SK-N-MC (cell line): ENCODE data around the gene NEK7.
A peak's percentile ranks its signal among the peaks of the same experiment; 100 is the strongest.

Experiments
- DNase-seq: peaks from one replicate; pipeline ENCODE4 v3.0.0-alpha.2; 2011; ENCODE audit warnings: low read depth, low spot score
- H3K27ac ChIP-seq: fragments of 200-600 bp; sonication (generic); 2 replicates; pipeline ENCODE4 v1.5.1; 2016; ENCODE audit warnings: mixed run types
- H3K36me3 ChIP-seq: fragments of 200-600 bp; sonication (generic); 2 replicates; pipeline ENCODE4 v1.6.1; 2017; ENCODE audit warnings: antibody characterized with exemption, low read length, mixed read lengths; ENCODE audit not compliant: insufficient read depth
- H3K4me3 ChIP-seq: fragments of 200-600 bp; sonication (generic); 2 replicates; pipeline ENCODE4 v1.5.1; 2016
- H3K9ac ChIP-seq: fragments of 200-600 bp; sonication (generic); 2 replicates; pipeline ENCODE4 v1.8.0; 2017; ENCODE audit warnings: mixed run types, mixed read lengths; ENCODE audit not compliant: insufficient read length
- H3K9me3 ChIP-seq: fragments of 200-600 bp; sonication (generic); 2 replicates; pipeline ENCODE4 v1.6.1; 2017; ENCODE audit warnings: low read depth, mild to moderate bottlenecking, antibody characterized with exemption, low read length, moderate library complexity, mixed read lengths
- EZH2 ChIP-seq: fragments of 200-600 bp; sonication (generic); IDR thresholded peaks from one replicate; pipeline ENCODE4 v1.6.1; 2017; ENCODE audit warnings: antibody characterized with exemption
- FOXP2 ChIP-seq: optimal IDR thresholded peaks from 2 replicates; pipeline ENCODE3; 2011; ENCODE audit warnings: mild to moderate bottlenecking, moderate library complexity; ENCODE audit not compliant: insufficient read depth; ENCODE audit errors: extremely low read length, control extremely low read depth
- POLR2AphosphoS5 ChIP-seq: IDR thresholded peaks from 2 replicates; pipeline ENCODE4 v1.6.1; 2012; ENCODE audit warnings: mild to moderate bottlenecking, low read depth, low read length, borderline replicate concordance

NEK7 gene

DNA sequence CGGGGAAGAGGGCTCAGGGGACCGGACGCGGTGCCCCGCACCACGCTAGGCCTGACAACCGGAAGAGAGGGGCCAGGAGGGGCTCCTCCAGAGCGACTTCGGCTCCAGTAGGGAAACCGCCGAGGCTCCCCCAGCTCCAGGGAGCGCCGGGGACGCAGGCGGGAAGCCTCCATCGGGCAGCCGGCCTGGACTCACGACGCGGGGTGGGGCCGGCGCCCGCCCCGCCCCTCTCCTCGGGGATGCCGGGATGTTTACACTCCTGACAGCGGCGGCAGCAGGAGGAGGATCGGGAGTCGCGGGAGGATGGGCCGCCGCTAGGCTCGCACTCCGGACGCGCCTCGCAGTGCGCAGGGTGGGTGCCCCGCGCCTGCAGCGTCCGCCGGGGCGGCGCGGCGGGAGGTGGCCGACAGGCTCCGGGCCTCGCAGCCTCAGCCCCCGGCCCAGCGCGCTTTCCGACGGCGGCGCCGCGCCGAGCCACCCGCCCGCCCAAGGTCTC, at the start of gene NEK7:
Gene NEK7, plus strand, starts transcription at position 254 of the 496 bp plus-strand sequence. CDS start 75,583 bp downstream, outside the sequence.
- H3K9me3 ChIP-seq = no peaks in the 10 kb centered on the region
- TF ChIP-seq EZH2 = no peak
- TF ChIP-seq FOXP2 = peak; percentile 88
- TF ChIP-seq POLR2AphosphoS5 = peak; percentile 67
- H3K4me3 ChIP-seq = peak within 1 kb of the TSS; percentile 93
- no peaks in the 10 kb centered on the region for H3K36me3 ChIP-seq
- peak within 1 kb of the TSS; percentile 32; the same call in 1 of the 2 replicates for H3K27ac ChIP-seq
- peak within 1 kb of the TSS; percentile 80 for H3K9ac ChIP-seq
- no peak for DNase-seq

DNA sequence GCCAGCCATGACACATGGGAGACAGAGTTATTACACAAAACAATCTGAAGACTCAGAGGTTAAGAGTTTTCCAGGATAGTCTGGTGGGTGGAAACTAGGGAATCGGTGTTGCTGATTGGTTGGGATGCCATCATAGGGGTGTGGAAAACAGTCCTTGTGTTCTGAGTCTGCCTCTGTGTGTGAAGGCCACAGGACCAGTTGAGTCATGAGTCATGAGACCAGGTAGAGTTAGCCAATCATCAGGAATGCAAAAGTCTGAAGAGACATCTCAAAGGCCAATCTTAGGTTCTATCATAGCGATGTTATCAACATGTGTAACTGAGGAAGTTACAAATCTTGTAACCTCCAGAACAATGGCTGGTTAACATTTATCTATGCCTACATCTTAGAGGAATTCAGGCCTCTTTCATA, 49.7 kb upstream of the NEK7 start:
- Histone ChIP-seq H3K4me3 (no peak overlapping the region), H3K9me3 (no peaks in the 10 kb centered on the region), H3K27ac (no peak overlapping the region), H3K9ac (no peak overlapping the region), H3K36me3 (no peaks in the 10 kb centered on the region)
- TF ChIP-seq POLR2AphosphoS5 (no peak), FOXP2 (no peak), EZH2 (no peak)
- DNase-seq = no peak

DNA sequence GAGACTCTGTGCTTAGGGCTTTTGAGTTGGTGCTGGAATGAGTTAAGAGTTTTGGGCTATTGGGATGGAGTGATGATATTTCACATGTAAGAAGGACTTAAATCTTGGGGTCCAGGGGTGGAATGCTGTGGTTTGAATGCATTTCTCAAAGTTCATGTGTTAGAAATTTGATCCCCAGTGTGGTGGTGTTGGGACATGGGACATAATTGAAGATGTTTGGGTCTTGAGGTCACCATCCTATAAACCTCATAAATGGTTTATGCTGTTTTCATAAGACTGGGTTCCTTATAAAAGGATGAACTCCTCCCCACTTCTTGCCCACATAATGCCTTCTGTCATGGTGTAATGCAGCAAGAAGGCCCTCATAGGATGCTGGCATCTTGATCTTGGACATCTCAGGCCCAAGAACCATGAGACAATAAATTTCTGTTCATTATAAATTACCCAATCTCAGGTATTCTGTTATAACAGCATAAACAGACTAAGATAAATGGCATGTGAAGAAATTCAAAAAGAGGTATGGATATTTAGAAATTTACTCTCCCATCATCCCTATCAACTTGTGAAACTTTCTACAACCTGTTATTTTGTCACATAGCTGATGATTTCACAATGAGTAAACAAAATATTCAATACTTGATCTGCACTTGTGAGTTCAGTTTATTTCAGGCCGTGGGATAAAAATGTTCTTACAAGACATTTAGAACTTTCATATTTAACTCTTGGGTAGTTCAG, 48.0 kb upstream of the NEK7 start:
- no peak for DNase-seq
- H3K4me3 ChIP-seq = no peak overlapping the region
- H3K27ac ChIP-seq = no peak overlapping the region
- no peaks in the 10 kb centered on the region for H3K9me3 ChIP-seq
- H3K36me3 ChIP-seq = no peaks in the 10 kb centered on the region
- no peak overlapping the region for H3K9ac ChIP-seq
- TF ChIP-seq EZH2 (no peak), POLR2AphosphoS5 (no peak), FOXP2 (no peak)

DNA sequence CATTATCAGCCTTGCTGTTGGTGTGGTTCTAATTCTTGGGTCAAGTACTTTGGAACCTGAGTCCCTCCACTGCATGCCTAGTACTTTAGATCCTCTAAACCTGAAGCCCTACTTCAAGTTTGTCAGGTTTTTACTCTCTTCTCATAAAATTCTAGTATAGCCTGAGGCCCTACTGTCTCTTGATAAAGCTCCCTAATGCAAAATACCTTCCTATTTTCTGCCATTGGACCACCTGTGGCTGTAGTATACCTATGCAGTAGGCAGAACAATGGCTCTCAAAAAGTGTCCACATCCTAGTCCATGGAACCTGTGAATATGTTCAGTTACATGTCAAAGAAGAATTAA, 47.5 kb upstream of the NEK7 start:
- Histone ChIP-seq H3K4me3 (no peak overlapping the region), H3K36me3 (no peaks in the 10 kb centered on the region), H3K27ac (no peak overlapping the region), H3K9me3 (no peaks in the 10 kb centered on the region), H3K9ac (no peak overlapping the region)
- no peak for TF ChIP-seq EZH2
- no peak for TF ChIP-seq POLR2AphosphoS5
- TF ChIP-seq FOXP2 = no peak
- DNase-seq = no peak

DNA sequence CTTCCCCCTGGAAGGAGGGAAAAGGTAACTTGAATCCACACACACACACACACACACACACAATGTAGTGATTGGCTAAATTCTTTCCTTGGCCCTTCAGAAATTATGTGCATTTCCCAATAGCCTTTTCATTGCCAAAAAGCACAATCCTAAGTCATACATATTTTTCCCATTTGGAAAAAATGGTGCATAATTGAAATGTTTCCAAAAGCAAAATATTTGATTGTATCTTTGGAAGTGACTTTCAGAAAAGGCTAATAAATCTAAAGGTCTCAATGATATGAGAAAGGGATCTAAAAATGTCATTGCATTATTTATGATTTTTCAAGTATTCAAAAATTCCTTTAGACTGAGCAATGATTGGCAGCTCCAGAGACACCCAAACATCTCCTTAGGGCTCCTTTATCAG, 43.5 kb upstream of the NEK7 start:
- no peaks in the 10 kb centered on the region for H3K9me3 ChIP-seq
- no peak for TF ChIP-seq POLR2AphosphoS5
- no peak for TF ChIP-seq FOXP2
- TF ChIP-seq EZH2 = no peak
- H3K4me3 ChIP-seq = no peak overlapping the region
- H3K27ac ChIP-seq = no peak overlapping the region
- no peak overlapping the region for H3K9ac ChIP-seq
- H3K36me3 ChIP-seq = no peaks in the 10 kb centered on the region
- no peak for DNase-seq

DNA sequence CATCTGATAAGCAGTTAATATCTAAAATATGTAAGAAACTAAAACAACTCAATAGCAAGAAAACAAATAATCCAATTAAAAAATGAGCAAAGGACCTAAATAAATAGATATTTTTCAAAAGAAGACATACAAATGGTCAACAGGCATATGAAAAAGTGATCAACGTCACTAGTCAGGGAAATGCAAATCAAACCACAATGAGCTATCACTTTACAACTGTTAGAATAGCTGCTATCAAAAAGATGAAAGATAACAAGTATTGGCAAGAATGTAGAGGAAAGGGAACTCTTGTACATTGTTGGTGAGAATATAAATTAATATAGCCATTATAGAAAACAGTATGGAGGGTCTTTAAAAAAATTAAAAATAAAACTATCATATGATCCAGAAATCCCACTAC, 40.7 kb upstream of the NEK7 start:
- no peaks in the 10 kb centered on the region for H3K36me3 ChIP-seq
- no peak for TF ChIP-seq POLR2AphosphoS5
- TF ChIP-seq EZH2 = no peak
- TF ChIP-seq FOXP2 = no peak
- H3K9ac ChIP-seq = no peak overlapping the region
- H3K9me3 ChIP-seq = no peaks in the 10 kb centered on the region
- DNase-seq = no peak
- no peak overlapping the region for H3K27ac ChIP-seq
- no peak overlapping the region for H3K4me3 ChIP-seq

DNA sequence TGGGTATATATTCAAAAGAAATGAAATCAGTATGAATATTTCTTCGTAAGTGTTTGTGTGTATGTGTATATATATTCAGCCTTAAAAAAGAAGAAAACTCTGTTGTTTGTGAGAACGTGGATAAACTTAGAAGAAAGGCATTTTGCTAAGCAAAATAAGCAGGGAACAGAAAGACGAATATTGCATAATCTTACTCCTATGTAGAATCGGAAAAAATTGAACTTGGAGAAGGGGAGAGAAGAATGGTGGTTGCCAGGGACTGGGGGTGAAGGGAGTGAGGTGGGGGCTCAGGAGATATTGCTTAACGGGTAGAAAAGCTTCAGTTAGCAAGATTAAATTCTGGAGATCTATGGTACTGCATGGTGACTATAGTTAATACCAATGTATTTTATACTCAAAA, 40.3 kb upstream of the NEK7 start:
- no peak overlapping the region for H3K27ac ChIP-seq
- H3K9me3 ChIP-seq = no peaks in the 10 kb centered on the region
- H3K9ac ChIP-seq = no peak overlapping the region
- no peak for DNase-seq
- H3K36me3 ChIP-seq = no peaks in the 10 kb centered on the region
- TF ChIP-seq EZH2 (no peak), POLR2AphosphoS5 (no peak), FOXP2 (no peak)
- no peak overlapping the region for H3K4me3 ChIP-seq

DNA sequence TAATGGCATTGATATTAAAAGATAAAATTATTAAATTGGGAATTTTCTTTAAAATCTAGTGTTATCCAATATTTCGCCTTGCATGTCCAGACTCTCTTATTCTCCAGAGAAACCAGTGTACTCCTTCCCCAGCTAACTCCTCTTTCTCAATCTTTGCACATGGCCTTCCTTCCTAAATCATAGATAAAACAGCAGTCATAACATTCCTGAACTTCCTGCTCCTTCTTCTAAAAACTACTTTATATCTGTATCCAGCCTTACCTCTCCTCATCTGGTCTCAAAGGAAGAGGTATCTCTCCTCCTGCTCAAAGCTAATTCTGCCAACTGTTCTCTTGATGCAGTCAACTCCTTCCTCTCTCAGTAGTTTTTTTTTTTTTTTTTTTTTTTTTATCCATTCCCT, 39.5 kb upstream of the NEK7 start:
- Histone ChIP-seq H3K9ac (no peak overlapping the region), H3K36me3 (no peaks in the 10 kb centered on the region), H3K27ac (no peak overlapping the region), H3K9me3 (no peaks in the 10 kb centered on the region), H3K4me3 (no peak overlapping the region)
- TF ChIP-seq POLR2AphosphoS5 (no peak), EZH2 (no peak), FOXP2 (no peak)
- DNase-seq = no peak
